Esophagus (tissue), 2 donors: ENCODE results near the gene CDH3. TPM values are rescaled to one million over a fixed set of nuclear protein-coding genes. Genes with fewer than 3 reads are reported as not detected.

ENCODE experiments used
- H3K27ac ChIP-seq, 2 donors: one replicate each; pipeline ENCODE4 v1.5.1; 2013; ENCODE audit warnings: low read depth in 2 of 2, mild to moderate bottlenecking in 2 of 2, inconsistent platforms in 1 of 2, low read length in 1 of 2, moderate library complexity in 1 of 2
- H3K27me3 ChIP-seq, 2 donors: one replicate each; pipeline ENCODE4 v1.6.1; 2013; ENCODE audit warnings: low read length in 2 of 2, control low read depth in 1 of 2, mild to moderate bottlenecking in 1 of 2; ENCODE audit not compliant: insufficient read depth in 2 of 2, control insufficient read depth in 1 of 2
- H3K36me3 ChIP-seq, 2 donors: one replicate each; pipeline ENCODE4 v1.6.1; 2013; ENCODE audit warnings: low read length in 1 of 2; ENCODE audit not compliant: control insufficient read depth in 2 of 2, insufficient read depth in 2 of 2
- H3K4me1 ChIP-seq, 2 donors: one replicate each; pipeline ENCODE4 v1.6.1; 2013; ENCODE audit warnings: low read length in 1 of 2; ENCODE audit not compliant: control insufficient read depth in 2 of 2, insufficient read depth in 2 of 2
- H3K4me3 ChIP-seq, 2 donors: one replicate each; pipeline ENCODE4 v1.5.1; 2013; ENCODE audit warnings: low read length in 2 of 2, mild to moderate bottlenecking in 2 of 2, low read depth in 1 of 2, moderate library complexity in 1 of 2
- H3K9me3 ChIP-seq, 2 donors: one replicate each; pipeline ENCODE4 v1.6.1; 2013; ENCODE audit warnings: mild to moderate bottlenecking in 2 of 2, low read depth in 1 of 2, low read length in 1 of 2, moderate library complexity in 1 of 2; ENCODE audit not compliant: control insufficient read depth in 2 of 2, insufficient read depth in 1 of 2
- whole genome bisulfite sequencing, 2 donors: extraction: QIAGEN DNeasy Blood & Tissue Kit; methylation state at CpG; one replicate each; pipeline ENCODE4 v1.1.7; 2013; 5-methylcytosine and 5-hydroxymethylcytosine counted together
- polyA plus RNA-seq, 2 donors: library from polyadenylated mRNA; stranded (reverse); fragments of 200-250 nt; gene quantifications; one replicate each; pipeline ENCODE4 v1.2.3, GENCODE V29; 2013
- donor health status: healthy with polysubstance abuse.
- donor health status: Bipolar disorder and iron deficiency.

Gene CDH3
- polyA plus RNA-seq, 2 donors = 12.2 to 36.3 TPM

GRCh38 chr16:68660359-68660795 is 15.3 kb downstream of the CDH3 start:
- Histone ChIP-seq H3K27me3 (no peaks in the 10 kb centered on the region), H3K4me3 (no peak overlapping the region)
- WGBS, 2 donors = 32 to 59% methylated on average over 6 of the region's 6 CpGs

GRCh38 chr16:68662035-68662434 is 16.9 kb downstream of the CDH3 start:
- 91 to 96% methylated on average over 1 of the region's 1 CpG for WGBS, 2 donors
- Histone ChIP-seq H3K36me3 (no peaks in the 10 kb centered on the region), H3K4me3 (no peak overlapping the region), H3K27me3 (no peaks in the 10 kb centered on the region), H3K4me1 (peaks cover 2 to 13% of the 10 kb centered on the region in 2 donors), H3K9me3 (no peaks in the 10 kb centered on the region), H3K27ac (no peak overlapping the region)

More at GRCh38 chr16:68660359-68660795, 15.3 kb downstream of the CDH3 start:
- no peaks in the 10 kb centered on the region for H3K36me3 ChIP-seq
- H3K9me3 ChIP-seq = no peaks in the 10 kb centered on the region
- no peak overlapping the region for H3K27ac ChIP-seq
- H3K4me1 ChIP-seq = peaks cover 0 to 5% of the 10 kb centered on the region in 2 donors

GRCh38 chr16:68664297-68664696 is 19.2 kb downstream of the CDH3 start:
- Histone ChIP-seq H3K4me1 (peaks cover 2 to 11% of the 10 kb centered on the region in 2 donors), H3K9me3 (no peaks in the 10 kb centered on the region), H3K4me3 (no peak overlapping the region), H3K27me3 (no peaks in the 10 kb centered on the region), H3K36me3 (no peaks in the 10 kb centered on the region), H3K27ac (no peak overlapping the region)
- 52 to 69% methylated on average over 2 of the region's 2 CpGs for WGBS, 2 donors

- no peaks in the 10 kb centered on the region for H3K36me3 ChIP-seq
- no peaks in the 10 kb centered on the region for H3K27me3 ChIP-seq
- H3K4me1 ChIP-seq = peaks cover 2 to 11% of the 10 kb centered on the region in 2 donors
- 61 to 74% methylated on average over 5 of the region's 5 CpGs for WGBS, 2 donors
- H3K4me3 ChIP-seq = no peak overlapping the region
- H3K27ac ChIP-seq = peak overlapping the region; percentile 20 to 73
- H3K9me3 ChIP-seq = no peaks in the 10 kb centered on the region
These were observed 20.4 kb downstream of the CDH3 start for GRCh38 chr16:68665501-68665900.

GRCh38 chr16:68668266-68668665 is 23.2 kb downstream of the CDH3 start:
- no peaks in the 10 kb centered on the region for H3K27me3 ChIP-seq
- peaks cover 2 to 11% of the 10 kb centered on the region in 2 donors for H3K4me1 ChIP-seq
- no peaks in the 10 kb centered on the region for H3K36me3 ChIP-seq
- no peak overlapping the region for H3K4me3 ChIP-seq
- 36 to 59% methylated on average over 4 of the region's 4 CpGs for WGBS, 2 donors
- peak overlapping the region; percentile 48 to 80 for H3K27ac ChIP-seq
- no peaks in the 10 kb centered on the region for H3K9me3 ChIP-seq

GRCh38 chr16:68676113-68676860 is 31.2 kb downstream of the CDH3 start:
- no peak overlapping the region for H3K27ac ChIP-seq
- no peak overlapping the region for H3K4me3 ChIP-seq

GRCh38 chr16:68681038-68681437 is 35.9 kb downstream of the CDH3 start:
- WGBS, 2 donors = 91 to 95% methylated on average over 2 of the region's 2 CpGs
- no peaks in the 10 kb centered on the region for H3K4me1 ChIP-seq
- H3K9me3 ChIP-seq = no peaks in the 10 kb centered on the region
- no peaks in the 10 kb centered on the region for H3K27me3 ChIP-seq
- H3K36me3 ChIP-seq = peaks cover 0 to 13% of the 10 kb centered on the region in 2 donors
- no peak overlapping the region for H3K27ac ChIP-seq
- H3K4me3 ChIP-seq = no peak overlapping the region

More at GRCh38 chr16:68676113-68676860, 31.2 kb downstream of the CDH3 start:
- peaks cover 2 to 6% of the 10 kb centered on the region in 2 donors for H3K36me3 ChIP-seq
- WGBS, 2 donors = 70 to 78% methylated on average over 5 of the region's 5 CpGs
- H3K27me3 ChIP-seq = no peaks in the 10 kb centered on the region
- no peaks in the 10 kb centered on the region for H3K9me3 ChIP-seq
- H3K4me1 ChIP-seq = no peaks in the 10 kb centered on the region

- Histone ChIP-seq H3K9me3 (no peaks in the 10 kb centered on the region), H3K4me3 (no peak overlapping the region), H3K36me3 (peaks cover 0 to 7% of the 10 kb centered on the region in 2 donors), H3K27ac (no peak overlapping the region), H3K4me1 (no peaks in the 10 kb centered on the region), H3K27me3 (no peaks in the 10 kb centered on the region)
- 90 to 91% methylated on average over 22 of the region's 22 CpGs for WGBS, 2 donors
These were observed 40.8 kb downstream of the CDH3 start for GRCh38 chr16:68685685-68686478.

- H3K9me3 ChIP-seq = no peaks in the 10 kb centered on the region
- H3K4me1 ChIP-seq = no peaks in the 10 kb centered on the region
- H3K4me3 ChIP-seq = no peak overlapping the region
- peaks cover 0 to 6% of the 10 kb centered on the region in 2 donors for H3K36me3 ChIP-seq
- H3K27ac ChIP-seq = no peak overlapping the region
- H3K27me3 ChIP-seq = no peaks in the 10 kb centered on the region
- 92 to 93% methylated on average over 5 of the region's 5 CpGs for WGBS, 2 donors
These were observed 41.8 kb downstream of the CDH3 start for GRCh38 chr16:68686905-68687304.
